Measurements from ENCODE around the gene COA3.

Gene COA3

GRCh38 chr17:42796066-42796758 is 2.3 kb downstream of the COA3 start:
- TF ChIP-seq, protein P1, sequence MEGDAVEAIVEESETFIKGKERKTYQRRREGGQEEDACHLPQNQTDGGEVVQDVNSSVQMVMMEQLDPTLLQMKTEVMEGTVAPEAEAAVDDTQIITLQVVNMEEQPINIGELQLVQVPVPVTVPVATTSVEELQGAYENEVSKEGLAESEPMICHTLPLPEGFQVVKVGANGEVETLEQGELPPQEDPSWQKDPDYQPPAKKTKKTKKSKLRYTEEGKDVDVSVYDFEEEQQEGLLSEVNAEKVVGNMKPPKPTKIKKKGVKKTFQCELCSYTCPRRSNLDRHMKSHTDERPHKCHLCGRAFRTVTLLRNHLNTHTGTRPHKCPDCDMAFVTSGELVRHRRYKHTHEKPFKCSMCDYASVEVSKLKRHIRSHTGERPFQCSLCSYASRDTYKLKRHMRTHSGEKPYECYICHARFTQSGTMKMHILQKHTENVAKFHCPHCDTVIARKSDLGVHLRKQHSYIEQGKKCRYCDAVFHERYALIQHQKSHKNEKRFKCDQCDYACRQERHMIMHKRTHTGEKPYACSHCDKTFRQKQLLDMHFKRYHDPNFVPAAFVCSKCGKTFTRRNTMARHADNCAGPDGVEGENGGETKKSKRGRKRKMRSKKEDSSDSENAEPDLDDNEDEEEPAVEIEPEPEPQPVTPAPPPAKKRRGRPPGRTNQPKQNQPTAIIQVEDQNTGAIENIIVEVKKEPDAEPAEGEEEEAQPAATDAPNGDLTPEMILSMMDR (IDR thresholded peaks at IDR 0.05), result no peak

DNA sequence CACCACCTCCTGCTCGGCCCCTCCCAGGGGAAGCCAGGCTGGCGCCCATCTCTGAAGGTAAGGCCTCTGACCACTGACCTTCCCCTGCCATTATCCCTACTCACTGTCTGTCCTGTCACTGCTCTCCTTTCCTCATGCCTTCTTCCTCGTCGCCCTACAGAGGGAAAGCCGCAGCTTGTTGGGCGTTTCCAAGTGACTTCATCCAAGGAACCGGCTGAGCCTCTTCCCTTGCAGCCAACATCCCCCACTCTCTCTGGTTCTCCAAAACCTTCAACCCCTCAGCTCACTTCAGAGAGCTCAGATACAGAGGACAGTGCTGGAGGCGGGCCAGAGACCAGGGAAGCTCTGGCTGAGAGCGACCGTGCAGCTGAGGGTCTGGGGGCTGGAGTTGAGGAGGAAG is 3.0 kb downstream of the COA3 start:
- TF ChIP-seq, protein P1 (IDR thresholded peaks at IDR 0.05), result no peak

- TF ChIP-seq, protein P1 (IDR thresholded peaks at IDR 0.05), result no peak
Measured at GRCh38 chr17:42795061-42795460, 3.4 kb downstream of the COA3 start.

- TF ChIP-seq, protein P1 (IDR thresholded peaks at IDR 0.05), result no peak
Measured at GRCh38 chr17:42792545-42792944, 6.0 kb downstream of the COA3 start.

DNA sequence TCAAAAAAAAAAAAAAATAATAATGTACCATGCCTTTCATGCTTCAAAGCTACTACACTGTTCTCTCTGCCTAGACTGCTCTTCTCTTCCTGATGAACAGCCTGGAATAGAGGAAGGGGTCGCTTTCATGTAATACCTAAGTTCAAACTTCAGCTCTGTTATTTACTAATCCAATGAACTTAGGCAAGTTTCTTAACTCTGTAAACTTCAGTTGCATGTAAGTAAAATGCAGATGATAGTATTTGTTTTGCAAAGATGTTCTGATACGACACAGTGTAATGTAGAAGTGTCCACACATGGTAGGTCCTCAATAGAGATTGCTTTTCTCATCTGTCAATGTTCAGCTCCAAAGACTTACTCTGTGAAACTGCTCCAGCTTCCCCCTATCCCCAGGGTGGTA is 6.6 kb downstream of the COA3 start:
- TF ChIP-seq, protein P1 (IDR thresholded peaks at IDR 0.05), result no peak

- TF ChIP-seq, protein P1 (IDR thresholded peaks at IDR 0.05), result no peak
Measured at GRCh38 chr17:42787266-42787665, 11.2 kb downstream of the COA3 start.

- TF ChIP-seq, protein P1 (IDR thresholded peaks at IDR 0.05), result no peak
Measured at GRCh38 chr17:42784811-42785592, 13.5 kb downstream of the COA3 start.

Data from LNCAP (cell line).